ENCODE data around the gene ANKRD26. TPM values are rescaled to one million over a fixed set of nuclear protein-coding genes. Genes with fewer than 3 reads are reported as not detected.

Gene ANKRD26
- total RNA-seq, 2 experiments from 2014 or later = 11.9 to 13.0 TPM

DNA sequence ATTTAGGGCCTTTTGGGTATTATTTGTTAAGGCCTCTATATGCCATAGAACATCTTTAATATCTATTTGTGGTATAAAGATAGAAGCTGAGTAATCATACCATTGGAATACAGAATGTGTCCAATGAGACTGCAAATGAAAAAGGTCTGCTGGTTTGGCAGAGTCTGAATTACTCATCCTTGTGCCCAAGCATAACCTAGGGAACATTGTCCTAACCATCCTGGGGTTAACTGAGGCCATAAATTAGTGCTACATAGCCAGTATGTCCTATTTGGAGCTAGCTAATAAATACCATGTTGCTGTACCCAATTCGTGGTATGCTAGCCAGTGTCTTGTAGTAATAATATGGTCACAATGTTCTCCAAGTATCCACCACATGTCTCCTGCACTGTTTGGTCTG lies 117.1 kb downstream of the ANKRD26 start:
- H3K27me3 Mint-ChIP-seq = no peaks in the 10 kb centered on the region
- H3K27ac Mint-ChIP-seq = no peak overlapping the region
- ATAC-seq (ENCODE audit: low read depth) (no peak), DNase-seq (no peak)
- POLR2A ChIA-PET = no interaction called here
- H3K36me3 Mint-ChIP-seq = peaks cover 4% of the 10 kb centered on the region
- no peak overlapping the region for H3K4me3 Mint-ChIP-seq
- peaks cover 2% of the 10 kb centered on the region for H3K4me1 Mint-ChIP-seq
- peaks cover 1% of the 10 kb centered on the region for H3K9me3 Mint-ChIP-seq

DNA sequence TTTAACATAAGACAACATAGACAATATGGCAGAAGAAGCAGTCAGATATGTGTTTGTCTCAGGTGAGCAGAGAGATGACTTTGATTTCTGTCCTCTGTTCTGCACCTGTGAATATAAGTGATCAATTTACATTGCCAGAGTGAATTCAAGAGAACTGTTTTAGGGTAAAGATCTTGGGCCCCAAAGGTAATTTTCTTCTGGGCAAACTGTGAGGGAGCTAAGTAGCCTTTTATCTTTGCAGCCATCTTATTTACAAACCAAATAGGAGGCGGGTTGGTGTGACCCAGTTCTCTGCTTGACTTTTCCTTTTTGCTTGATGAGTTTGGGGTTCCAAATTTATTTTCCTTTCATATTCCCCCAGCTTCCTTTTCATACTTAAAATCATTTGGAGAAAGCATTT lies 118.2 kb downstream of the ANKRD26 start:
- H3K9me3 Mint-ChIP-seq = no peaks in the 10 kb centered on the region
- DNase-seq = no peak
- POLR2A ChIA-PET = no interaction called here
- H3K4me1 Mint-ChIP-seq = peaks cover 2% of the 10 kb centered on the region
- no peak for ATAC-seq (ENCODE audit: low read depth)
- no peak overlapping the region for H3K27ac Mint-ChIP-seq
- peaks cover 4% of the 10 kb centered on the region for H3K36me3 Mint-ChIP-seq
- no peaks in the 10 kb centered on the region for H3K27me3 Mint-ChIP-seq
- H3K4me3 Mint-ChIP-seq = no peak overlapping the region

DNA sequence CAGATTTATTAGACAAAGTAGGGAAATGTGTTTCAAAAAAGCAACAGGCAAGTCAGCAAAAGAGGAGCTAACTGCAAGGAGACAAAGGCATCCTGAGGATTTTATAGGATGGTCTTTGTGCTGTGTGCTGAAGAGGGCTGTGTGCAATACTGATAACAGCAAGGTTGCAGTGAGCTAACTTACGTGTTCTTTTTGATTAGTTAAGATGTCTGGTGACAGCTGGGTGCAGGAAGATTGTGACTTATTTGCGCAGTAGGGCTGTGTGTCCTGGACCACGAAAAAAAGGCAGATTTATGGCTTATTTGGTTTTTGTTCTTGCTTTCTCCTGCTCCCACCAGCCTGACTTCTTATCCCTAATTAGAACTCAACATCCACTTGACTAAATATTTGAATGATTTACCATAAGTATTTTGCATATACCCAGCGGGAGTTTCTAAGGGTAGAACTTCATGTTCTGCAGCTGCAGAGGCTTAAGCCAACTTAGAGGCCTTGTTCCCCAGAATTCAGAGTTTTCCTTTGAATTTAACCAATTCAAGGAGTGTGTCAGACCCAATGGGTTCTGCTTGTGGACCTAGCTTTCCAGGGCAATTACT lies 119.0 kb downstream of the ANKRD26 start:
- POLR2A ChIA-PET = no interaction called here
- DNase-seq (no peak), ATAC-seq (ENCODE audit: low read depth) (no peak)
- H3K4me3 Mint-ChIP-seq = no peak overlapping the region
- H3K9me3 Mint-ChIP-seq = no peaks in the 10 kb centered on the region
- H3K36me3 Mint-ChIP-seq = peaks cover 4% of the 10 kb centered on the region
- no peaks in the 10 kb centered on the region for H3K27me3 Mint-ChIP-seq
- no peak overlapping the region for H3K27ac Mint-ChIP-seq
- H3K4me1 Mint-ChIP-seq = peaks cover 2% of the 10 kb centered on the region

- Mint-ChIP-seq H3K9me3 (no peaks in the 10 kb centered on the region), H3K36me3 (peaks cover 4% of the 10 kb centered on the region), H3K27me3 (no peaks in the 10 kb centered on the region), H3K27ac (no peak overlapping the region), H3K4me3 (no peak overlapping the region), H3K4me1 (peaks cover 2% of the 10 kb centered on the region)
- ATAC-seq (ENCODE audit: low read depth) (no peak), DNase-seq (no peak)
- POLR2A ChIA-PET = no interaction called here
Measured at GRCh38 chr10:26978519-26978918, 121.8 kb downstream of the ANKRD26 start.

DNA sequence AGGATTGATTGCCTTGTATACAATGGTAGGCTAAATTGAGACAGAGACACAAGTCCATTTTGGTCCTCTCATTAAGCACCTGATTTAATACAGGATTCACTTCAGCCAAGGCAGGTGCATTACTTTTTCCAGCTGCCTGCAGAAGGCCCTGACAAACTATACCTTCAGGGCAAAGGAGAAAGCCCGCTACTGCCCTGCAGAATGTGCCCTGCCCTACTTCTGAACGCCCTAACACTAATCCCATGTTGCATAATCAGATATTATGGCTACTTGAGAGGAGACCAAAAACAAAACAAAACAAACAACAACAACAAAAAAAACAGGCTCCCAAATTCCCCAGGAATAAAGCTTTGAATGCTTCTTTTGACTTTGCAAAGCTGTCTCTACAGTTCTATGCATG lies 122.7 kb downstream of the ANKRD26 start:
- no peak overlapping the region for H3K27ac Mint-ChIP-seq
- POLR2A ChIA-PET = no interaction called here
- H3K4me3 Mint-ChIP-seq = no peak overlapping the region
- H3K27me3 Mint-ChIP-seq = no peaks in the 10 kb centered on the region
- no peak for DNase-seq
- peaks cover 4% of the 10 kb centered on the region for H3K36me3 Mint-ChIP-seq
- H3K9me3 Mint-ChIP-seq = no peaks in the 10 kb centered on the region
- peaks cover 2% of the 10 kb centered on the region for H3K4me1 Mint-ChIP-seq
- ATAC-seq (ENCODE audit: low read depth) = no peak

DNA sequence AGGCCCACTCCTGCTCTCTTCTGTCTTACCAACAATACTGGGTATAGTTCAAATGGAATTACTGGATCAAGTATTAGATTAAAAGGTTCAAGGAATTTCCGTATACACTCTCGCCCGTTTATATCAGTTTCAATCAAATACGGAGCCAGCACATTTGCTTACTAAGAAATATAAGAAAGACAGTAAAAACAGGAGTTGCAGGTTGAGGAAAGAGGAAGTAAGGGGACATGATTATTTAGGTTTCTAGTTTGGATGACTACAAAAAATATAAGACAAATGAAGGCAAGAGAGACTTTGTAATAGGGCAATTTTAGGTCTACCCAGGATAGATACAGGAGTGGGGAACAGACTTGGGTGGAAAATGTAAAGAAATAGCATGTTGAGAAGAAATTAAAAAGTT lies 129.6 kb downstream of the ANKRD26 start:
- no peak for ATAC-seq (ENCODE audit: low read depth)
- H3K27ac Mint-ChIP-seq = no peak overlapping the region
- no peak overlapping the region for H3K4me3 Mint-ChIP-seq
- DNase-seq = no peak
- H3K27me3 Mint-ChIP-seq = no peaks in the 10 kb centered on the region
- POLR2A ChIA-PET = no interaction called here
- H3K36me3 Mint-ChIP-seq = peaks cover 19% of the 10 kb centered on the region
- peaks cover 20% of the 10 kb centered on the region for H3K4me1 Mint-ChIP-seq
- H3K9me3 Mint-ChIP-seq = no peaks in the 10 kb centered on the region

DNA sequence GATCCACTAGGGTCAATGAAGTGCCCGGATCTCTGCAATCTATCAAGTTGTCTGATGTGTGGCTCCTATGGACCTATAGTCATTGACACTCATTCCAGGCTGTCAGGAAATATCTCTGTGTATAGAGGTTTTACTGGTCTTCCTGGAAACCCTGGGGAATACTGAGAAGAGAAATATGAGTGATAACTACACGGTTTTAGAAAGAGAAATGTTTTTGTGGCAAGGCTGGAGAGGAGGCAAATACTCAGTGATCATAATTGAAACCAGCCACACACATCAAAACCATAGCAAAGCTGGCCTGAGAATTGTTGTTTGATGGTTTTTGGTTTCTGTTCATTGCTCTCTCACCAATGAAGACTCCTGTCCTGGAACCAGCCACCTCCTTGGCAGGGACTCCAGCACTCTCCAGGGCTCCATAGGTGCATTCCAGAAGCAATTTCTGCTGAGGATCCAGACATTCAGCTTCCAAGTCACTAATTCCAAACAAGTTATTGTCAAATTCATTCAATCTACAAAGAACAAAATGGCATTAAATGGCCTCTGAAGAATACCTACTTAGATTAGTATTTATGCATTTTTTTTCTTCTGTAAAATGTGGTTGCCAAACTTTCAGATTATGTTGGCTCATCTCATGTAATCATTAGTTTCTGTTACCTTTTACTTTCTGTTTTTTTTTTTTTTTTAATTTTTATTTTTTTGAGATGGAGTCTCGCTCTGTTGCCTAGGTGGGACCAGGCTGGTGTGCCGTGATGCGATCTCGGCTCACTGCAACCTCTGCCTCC lies 131.0 kb downstream of the ANKRD26 start:
- peaks cover 23% of the 10 kb centered on the region for H3K36me3 Mint-ChIP-seq
- no peaks in the 10 kb centered on the region for H3K27me3 Mint-ChIP-seq
- no peak for DNase-seq
- ATAC-seq (ENCODE audit: low read depth) = peak; percentile 67
- H3K27ac Mint-ChIP-seq = peak overlapping the region; percentile 59
- H3K9me3 Mint-ChIP-seq = no peaks in the 10 kb centered on the region
- POLR2A ChIA-PET = no interaction called here
- H3K4me3 Mint-ChIP-seq = peak overlapping the region; percentile 43
- H3K4me1 Mint-ChIP-seq = peaks cover 20% of the 10 kb centered on the region

- peaks cover 1% of the 10 kb centered on the region for H3K9me3 Mint-ChIP-seq
Measured at GRCh38 chr10:26962835-26963234, 137.5 kb downstream of the ANKRD26 start.

GRCh38 chr10:26960308-26960707 lies 140.0 kb downstream of the ANKRD26 start:
- H3K9me3 Mint-ChIP-seq = peaks cover 1% of the 10 kb centered on the region
- H3K4me3 Mint-ChIP-seq = no peak overlapping the region
- H3K27ac Mint-ChIP-seq = no peak overlapping the region
- no peak for DNase-seq
- H3K36me3 Mint-ChIP-seq = peaks cover 2% of the 10 kb centered on the region
- POLR2A ChIA-PET = interaction anchor here (0.6 kb wide), 1 partner anchor 15 kb away, joined by 7 read pairs; no protein-coding TSS in a partner anchor
- no peaks in the 10 kb centered on the region for H3K4me1 Mint-ChIP-seq
- no peaks in the 10 kb centered on the region for H3K27me3 Mint-ChIP-seq
- ATAC-seq (ENCODE audit: low read depth) = no peak

More at GRCh38 chr10:26962835-26963234, 137.5 kb downstream of the ANKRD26 start:
- no peaks in the 10 kb centered on the region for H3K27me3 Mint-ChIP-seq
- DNase-seq (no peak), ATAC-seq (ENCODE audit: low read depth) (no peak)
- H3K4me3 Mint-ChIP-seq = no peak overlapping the region
- peaks cover 13% of the 10 kb centered on the region for H3K36me3 Mint-ChIP-seq
- H3K27ac Mint-ChIP-seq = no peak overlapping the region
- H3K4me1 Mint-ChIP-seq = peaks cover 4% of the 10 kb centered on the region
- POLR2A ChIA-PET = no interaction called here

GRCh38 chr10:26959841-26960240 lies 140.5 kb downstream of the ANKRD26 start:
- Mint-ChIP-seq H3K9me3 (peaks cover 1% of the 10 kb centered on the region), H3K27ac (no peak overlapping the region), H3K36me3 (no peaks in the 10 kb centered on the region), H3K4me1 (no peaks in the 10 kb centered on the region), H3K27me3 (no peaks in the 10 kb centered on the region), H3K4me3 (no peak overlapping the region)
- no peak for ATAC-seq (ENCODE audit: low read depth)
- DNase-seq = no peak
- POLR2A ChIA-PET = interaction anchor here (0.6 kb wide), 1 partner anchor 15 kb away, joined by 7 read pairs; no protein-coding TSS in a partner anchor

Other genes starting within 250 kb of the ANKRD26 start
- 10 to 100 TPM; 54.5 to 54.6 TPM for gene ABI1, start 239.5 kb downstream of the ANKRD26 start, total RNA-seq
- 100 to 1,000 TPM in 1 of 2 experiments, 10 to 100 TPM in 1; 96.3 to 111 TPM for gene YME1L1, start 53.9 kb upstream of the ANKRD26 start, total RNA-seq
- gene MASTL, start 54.9 kb upstream of the ANKRD26 start, total RNA-seq = 10 to 100 TPM; 28.3 to 29.6 TPM
- 10 to 100 TPM; 27.5 to 27.6 TPM for gene ACBD5, start 140.3 kb upstream of the ANKRD26 start, total RNA-seq